Lower lobe of right lung (tissue), 2 donors: ENCODE measurements around the gene CHIC1. TPM values are rescaled to one million over a fixed set of nuclear protein-coding genes. Genes with fewer than 3 reads are reported as not detected.
"Not testable (repeated sequence)": the region's sequence is repeated elsewhere in the genome, so short reads cannot be mapped to it uniquely, and the experiment has no call there.

ENCODE experiments used
- ATAC-seq, 2 donors: fragments of 200-7000 bp; cut with Tn5 transposase; one replicate each; pipeline ENCODE4 v1.9.1; 2020 to 2022; ENCODE audit warnings: mild to moderate bottlenecking in 2 of 2, moderate library complexity in 2 of 2
- DNase-seq: peaks from one replicate; pipeline ENCODE4 v3.0.0-alpha.2; 2020
- H3K27ac ChIP-seq: fragments of 200-600 bp; one replicate; pipeline ENCODE4 v1.8.0; 2022
- H3K27me3 ChIP-seq: fragments of 200-600 bp; one replicate; pipeline ENCODE4 v1.8.0; 2022; ENCODE audit warnings: low read depth
- H3K36me3 ChIP-seq: fragments of 200-600 bp; one replicate; pipeline ENCODE4 v1.8.0; 2022; ENCODE audit warnings: mild to moderate bottlenecking
- H3K4me1 ChIP-seq: fragments of 200-600 bp; one replicate; pipeline ENCODE4 v1.8.0; 2022
- H3K4me3 ChIP-seq: fragments of 200-600 bp; one replicate; pipeline ENCODE4 v1.8.0; 2022; ENCODE audit warnings: mild to moderate bottlenecking
- H3K9me3 ChIP-seq: fragments of 200-600 bp; one replicate; pipeline ENCODE4 v1.8.0; 2022
- intact Hi-C: fragments of 100-400 bp; cut with DNase I; formaldehyde crosslinking; loops from one replicate; pipeline ENCODE4 v1.11.0; 2022
- long read RNA-seq: library from polyadenylated mRNA; unstranded; transcript quantifications from one replicate; pipeline ENCODE4 v2.0.0, GENCODE V29; 2021
- total RNA-seq: library from RNA; stranded (reverse); fragmentation: NEBNext Ultra II Directional; extraction: Animal tissue kit (Norgen Biotek cat#: 25700); gene quantifications from one replicate; pipeline ENCODE4 v1.2.1, GENCODE V29; 2021
- TF ChIP-seq, protein P1 (sequence below): fragments of 200-600 bp; IDR thresholded peaks from one replicate; pipeline ENCODE4 v1.8.0; 2022; ENCODE audit warnings: antibody characterized with exemption, mild to moderate bottlenecking
- donor health status: DM: no; HTN: yes; CAD: no; lungs with severe emphysema.

CHIC1 gene
- 6.5 TPM for total RNA-seq
- long read RNA-seq, partial matches to known transcripts, result 1 of 2 reads
- long read RNA-seq, other reads (novel, unspliced or antisense), result 1 of 2 reads

DNA sequence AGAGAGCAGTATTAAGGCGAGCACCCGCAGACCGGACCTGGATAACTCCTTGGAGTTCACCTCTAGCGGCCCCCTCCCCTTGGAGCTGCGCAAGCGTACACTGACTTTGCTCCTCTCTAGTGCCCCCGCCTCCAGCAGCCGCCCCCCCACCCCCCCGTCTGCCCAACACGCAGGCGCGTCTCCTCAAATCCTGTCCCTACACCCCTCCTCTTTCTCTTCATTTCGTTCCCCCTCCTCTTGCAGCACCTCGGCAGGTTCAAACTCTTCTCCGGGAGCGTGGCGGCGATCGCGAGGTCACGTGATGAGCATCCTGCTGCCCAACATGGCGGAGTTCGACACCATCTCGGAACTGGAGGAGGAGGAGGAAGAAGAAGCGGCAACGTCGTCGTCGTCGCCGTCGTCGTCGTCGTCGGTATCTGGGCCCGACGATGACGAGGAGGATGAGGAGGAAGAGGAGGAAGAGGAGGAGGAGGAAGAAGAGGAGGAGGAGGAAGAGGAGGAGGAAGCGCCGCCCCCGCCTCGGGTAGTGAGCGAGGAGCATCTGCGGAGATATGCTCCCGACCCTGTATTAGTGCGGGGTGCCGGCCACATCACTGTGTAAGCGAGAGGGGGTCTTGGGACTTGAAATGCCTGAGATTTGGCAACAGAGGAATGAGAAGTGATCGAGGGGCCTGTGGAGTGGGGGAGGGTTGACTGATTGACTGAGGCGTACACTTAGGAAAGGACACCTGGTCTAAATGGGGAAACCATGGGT is at the start of gene CHIC1:
CHIC1 (plus strand) TSS at position 214 of the 754 bp plus-strand sequence; CDS start at position 302, 88 bp downstream.
- Histone ChIP-seq H3K4me1 (peaks cover 3% of the 10 kb centered on the region), H3K36me3 (no peaks in the 10 kb centered on the region), H3K4me3 (peak within 1 kb of the TSS; percentile 59), H3K27ac (peak within 1 kb of the TSS; percentile 68), H3K9me3 (no peaks in the 10 kb centered on the region), H3K27me3 (no peaks in the 10 kb centered on the region)
- ATAC-seq, result peak; percentile 85 to 88
- DNase-seq, result peak; percentile 68
- intact Hi-C loops, result no loop called here
- TF ChIP-seq, protein P1, sequence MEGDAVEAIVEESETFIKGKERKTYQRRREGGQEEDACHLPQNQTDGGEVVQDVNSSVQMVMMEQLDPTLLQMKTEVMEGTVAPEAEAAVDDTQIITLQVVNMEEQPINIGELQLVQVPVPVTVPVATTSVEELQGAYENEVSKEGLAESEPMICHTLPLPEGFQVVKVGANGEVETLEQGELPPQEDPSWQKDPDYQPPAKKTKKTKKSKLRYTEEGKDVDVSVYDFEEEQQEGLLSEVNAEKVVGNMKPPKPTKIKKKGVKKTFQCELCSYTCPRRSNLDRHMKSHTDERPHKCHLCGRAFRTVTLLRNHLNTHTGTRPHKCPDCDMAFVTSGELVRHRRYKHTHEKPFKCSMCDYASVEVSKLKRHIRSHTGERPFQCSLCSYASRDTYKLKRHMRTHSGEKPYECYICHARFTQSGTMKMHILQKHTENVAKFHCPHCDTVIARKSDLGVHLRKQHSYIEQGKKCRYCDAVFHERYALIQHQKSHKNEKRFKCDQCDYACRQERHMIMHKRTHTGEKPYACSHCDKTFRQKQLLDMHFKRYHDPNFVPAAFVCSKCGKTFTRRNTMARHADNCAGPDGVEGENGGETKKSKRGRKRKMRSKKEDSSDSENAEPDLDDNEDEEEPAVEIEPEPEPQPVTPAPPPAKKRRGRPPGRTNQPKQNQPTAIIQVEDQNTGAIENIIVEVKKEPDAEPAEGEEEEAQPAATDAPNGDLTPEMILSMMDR, result no peak

DNA sequence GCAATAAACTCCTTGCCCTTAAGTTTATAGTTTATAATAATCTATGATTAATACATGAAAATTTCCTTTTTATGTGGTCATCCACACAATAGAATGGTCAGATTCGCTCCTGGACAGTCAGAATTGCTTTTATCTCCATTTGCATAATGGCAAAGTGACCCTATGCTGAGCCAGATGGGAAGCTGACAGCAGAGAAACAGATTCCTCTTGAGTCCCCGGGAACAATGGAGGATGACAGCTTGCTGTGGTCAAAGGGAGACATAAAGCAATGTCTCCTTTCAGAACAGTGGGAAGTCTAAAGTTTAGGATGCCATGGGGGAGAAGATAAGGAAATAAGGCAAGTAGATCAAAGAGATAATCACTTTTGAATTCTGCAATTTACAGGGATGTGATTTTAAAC is 40.2 kb upstream of the CHIC1 start:
- DNase-seq, H3K36me3 ChIP-seq, H3K4me1 ChIP-seq, ATAC-seq, H3K9me3 ChIP-seq, H3K27ac ChIP-seq, H3K27me3 ChIP-seq, intact Hi-C loops, H3K4me3 ChIP-seq: not testable (repeated sequence)

- Histone ChIP-seq H3K4me3 (no peak overlapping the region), H3K9me3 (no peaks in the 10 kb centered on the region), H3K36me3 (no peaks in the 10 kb centered on the region), H3K27ac (no peak overlapping the region), H3K4me1 (no peaks in the 10 kb centered on the region), H3K27me3 (no peaks in the 10 kb centered on the region)
- TF ChIP-seq, protein P1, result no peak
- ATAC-seq (no peak), DNase-seq (no peak)
- intact Hi-C loops, result no loop called here
These were observed 38.1 kb upstream of the CHIC1 start for GRCh38 chrX:73524906-73525305.

DNA sequence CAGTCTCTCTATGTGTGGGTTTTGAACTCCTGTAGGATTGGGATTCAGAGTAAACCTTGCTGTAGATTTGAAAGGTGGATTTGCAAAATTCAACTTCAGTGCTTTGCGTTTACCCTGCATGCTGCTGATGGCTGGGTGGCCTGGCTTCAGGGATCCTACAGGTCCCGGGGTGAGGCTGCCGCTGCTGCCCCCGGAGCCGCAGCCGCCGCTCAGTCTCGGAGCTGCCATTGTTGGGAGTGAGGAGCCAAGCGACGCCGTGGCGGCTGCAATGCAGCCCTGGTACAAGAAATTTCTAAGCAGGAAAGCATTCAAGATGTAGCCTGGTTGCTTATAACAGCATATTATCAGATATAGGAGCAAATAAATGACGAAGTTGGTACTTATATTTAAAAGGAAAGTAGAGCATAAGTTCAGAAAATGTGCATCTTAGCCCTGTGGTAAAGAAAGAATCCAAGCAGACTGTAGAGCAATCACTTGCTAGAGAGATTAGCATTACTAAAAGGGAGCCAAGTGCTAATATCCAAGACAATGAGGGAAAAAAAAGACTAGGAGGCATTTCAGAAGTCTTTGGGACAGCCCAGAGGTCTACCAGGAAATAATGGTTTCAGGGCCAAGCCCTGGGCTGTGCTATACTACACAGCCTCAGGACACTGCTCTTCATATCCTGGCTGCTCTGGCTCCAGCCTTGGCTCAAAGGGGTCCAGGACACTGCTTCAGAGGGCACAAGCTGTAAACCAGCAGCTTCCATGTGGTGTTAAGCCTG is 36.9 kb upstream of the CHIC1 start:
- Histone ChIP-seq H3K9me3 (no peaks in the 10 kb centered on the region), H3K4me1 (no peaks in the 10 kb centered on the region), H3K27ac (no peak overlapping the region), H3K4me3 (no peak overlapping the region), H3K36me3 (no peaks in the 10 kb centered on the region), H3K27me3 (no peaks in the 10 kb centered on the region)
- intact Hi-C loops, result no loop called here
- TF ChIP-seq, protein P1, result no peak
- ATAC-seq, result no peak
- no peak for DNase-seq

- H3K9me3 ChIP-seq, H3K27ac ChIP-seq, DNase-seq, intact Hi-C loops, ATAC-seq, H3K4me3 ChIP-seq, H3K27me3 ChIP-seq, H3K4me1 ChIP-seq, H3K36me3 ChIP-seq: not testable (repeated sequence)
These were observed 31.3 kb upstream of the CHIC1 start for GRCh38 chrX:73531655-73532054.

GRCh38 chrX:73556159-73556558 is 6.8 kb upstream of the CHIC1 start:
- DNase-seq (no peak), ATAC-seq (no peak)
- Histone ChIP-seq H3K4me3 (no peak overlapping the region), H3K9me3 (no peaks in the 10 kb centered on the region), H3K27me3 (no peaks in the 10 kb centered on the region), H3K36me3 (no peaks in the 10 kb centered on the region), H3K4me1 (no peaks in the 10 kb centered on the region), H3K27ac (no peak overlapping the region)
- intact Hi-C loops, result no loop called here
- TF ChIP-seq, protein P1, result no peak
